HepG2 (cell line): Measurements from ENCODE around the gene SMURF2. TPM values are rescaled to one million over a fixed set of nuclear protein-coding genes. Genes with fewer than 3 reads are reported as not detected.

Experiments used
- ETV5 ChIP-seq: IDR thresholded peaks from 2 replicates; pipeline ENCODE4 v1.6.1; 2018; ENCODE audit warnings: missing biosample characterization, missing genetic modification reagents, inconsistent platforms, borderline replicate concordance
- JUND ChIP-seq: sonication (generic); formaldehyde crosslinking; IDR thresholded peaks from 2 replicates; pipeline ENCODE4 v1.8.0; 2022; ENCODE audit warnings: mild to moderate bottlenecking, missing genetic modification reagents
- MAFK ChIP-seq, 2 experiments: IDR thresholded peaks in 1 of 2; conservative IDR thresholded peaks in 1 of 2; 2 replicates each; pipeline ENCODE4 v1.6.1; 2011; ENCODE audit warnings: improper control_type of control experiment in 2 of 2, low read length in 2 of 2
- MLLT10 ChIP-seq: sonication (generic); formaldehyde crosslinking; IDR thresholded peaks from 2 replicates; pipeline ENCODE4 v1.4.0; 2020; ENCODE audit warnings: missing genetic modification reagents
- POGZ ChIP-seq: sonication (generic); formaldehyde crosslinking; IDR thresholded peaks from 2 replicates; pipeline ENCODE4 v1.4.0; 2020; ENCODE audit warnings: mild to moderate bottlenecking, missing genetic modification reagents
- SIX1 ChIP-seq: sonication (generic); formaldehyde crosslinking; IDR thresholded peaks from 2 replicates; pipeline ENCODE4 v1.4.0; 2020; ENCODE audit warnings: missing genetic modification reagents, borderline replicate concordance
- TBL1XR1 ChIP-seq: fragments of 150-350 bp; IDR thresholded peaks from 2 replicates; pipeline ENCODE4 v1.6.1; 2014; ENCODE audit warnings: borderline replicate concordance, low read length; ENCODE audit not compliant: partially characterized antibody
- ZBTB2 ChIP-seq: sonication (generic); formaldehyde crosslinking; IDR thresholded peaks from 2 replicates; pipeline ENCODE4 v1.8.0; 2022; ENCODE audit warnings: low read depth, missing genetic modification reagents
- ZBTB25 ChIP-seq: IDR thresholded peaks from 2 replicates; pipeline ENCODE4 v1.6.1; 2018; ENCODE audit warnings: missing genetic modification reagents
- ZFP37 ChIP-seq: sonication (generic); formaldehyde crosslinking; IDR thresholded peaks from 2 replicates; pipeline ENCODE4 v1.4.0; 2020; ENCODE audit warnings: missing genetic modification reagents, borderline replicate concordance
- ZNF468 ChIP-seq: sonication (generic); formaldehyde crosslinking; IDR thresholded peaks from 2 replicates; pipeline ENCODE4 v1.8.0; 2022; ENCODE audit warnings: mild to moderate bottlenecking, moderate library complexity, missing genetic modification reagents
- ZNF605 ChIP-seq: sonication (generic); formaldehyde crosslinking; IDR thresholded peaks from 2 replicates; pipeline ENCODE4 v1.8.0; 2022; ENCODE audit warnings: mild to moderate bottlenecking, missing genetic modification reagents
- polyA plus RNA-seq, 8 experiments: library from polyadenylated mRNA; depleted of rRNA in 3 of 8; stranded (reverse) in 7 of 8; unstranded in 1 of 8; fragments of >200 nt; fragmentation: Illumina TruSeq in 4 of 8; extraction: Trizol in 4 of 8; gene quantifications; 2 replicates each; pipeline versions ENCODE4 v1.2.1 to v1.2.3, GENCODE V29; 2011 to 2016; ENCODE audit warnings: low read depth in 4 of 8, missing spikeins in 1 of 8, mixed read lengths in 1 of 8; ENCODE audit not compliant: insufficient read depth in 1 of 8
- total RNA-seq, 5 experiments: library from RNA; depleted of rRNA; stranded (reverse); fragments of >200 nt; fragmentation: Illumina TruSeq; extraction: Trizol; gene quantifications; 2 replicates each; pipeline ENCODE4 v1.2.3, GENCODE V29; 2016; ENCODE audit warnings: low read depth in 1 of 5
- TF ChIP-seq, protein P1 (sequence below): sonication (generic); formaldehyde crosslinking; IDR thresholded peaks from 2 replicates; pipeline ENCODE4 v1.4.0; 2020; ENCODE audit warnings: mild to moderate bottlenecking, missing genetic modification reagents
- TF ChIP-seq, protein P2 (sequence below), 2 experiments: sonication (generic) in 1 of 2; formaldehyde crosslinking in 1 of 2; IDR thresholded peaks; 2 replicates each; pipeline versions ENCODE4 v1.5.1 to v1.6.1; 2011 to 2020; ENCODE audit warnings: borderline replicate concordance in 1 of 2, low read depth in 1 of 2, low read length in 1 of 2, mild to moderate bottlenecking in 1 of 2, missing genetic modification reagents in 1 of 2, moderate library complexity in 1 of 2
- TF ChIP-seq, protein P3 (sequence below): sonication (generic); formaldehyde crosslinking; IDR thresholded peaks from 2 replicates; pipeline ENCODE4; 2020; ENCODE audit warnings: missing genetic modification reagents, mild to moderate bottlenecking, borderline replicate concordance

Gene SMURF2
- total and polyA plus RNA-seq, 2 of the 13 experiments (the other 11 are each of a cell fraction or from before 2014, with no cell fraction given), result 14.9 to 24.3 TPM

GRCh38 chr17:64662774-64663367 lies 764 bp upstream of the SMURF2 start (continued):
- TF ChIP-seq, protein P1, sequence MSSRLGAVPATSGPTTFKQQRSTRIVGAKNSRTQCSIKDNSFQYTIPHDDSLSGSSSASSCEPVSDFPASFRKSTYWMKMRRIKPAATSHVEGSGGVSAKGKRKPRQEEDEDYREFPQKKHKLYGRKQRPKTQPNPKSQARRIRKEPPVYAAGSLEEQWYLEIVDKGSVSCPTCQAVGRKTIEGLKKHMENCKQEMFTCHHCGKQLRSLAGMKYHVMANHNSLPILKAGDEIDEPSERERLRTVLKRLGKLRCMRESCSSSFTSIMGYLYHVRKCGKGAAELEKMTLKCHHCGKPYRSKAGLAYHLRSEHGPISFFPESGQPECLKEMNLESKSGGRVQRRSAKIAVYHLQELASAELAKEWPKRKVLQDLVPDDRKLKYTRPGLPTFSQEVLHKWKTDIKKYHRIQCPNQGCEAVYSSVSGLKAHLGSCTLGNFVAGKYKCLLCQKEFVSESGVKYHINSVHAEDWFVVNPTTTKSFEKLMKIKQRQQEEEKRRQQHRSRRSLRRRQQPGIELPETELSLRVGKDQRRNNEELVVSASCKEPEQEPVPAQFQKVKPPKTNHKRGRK, result 0 out of 2 replicates have a peak, but pooled peaks have one; percentile 28
- TF ChIP-seq ZFP37 (CRISPR knock-in tag) (no peak), ZNF605 (CRISPR knock-in tag) (peak; percentile 42; the same call in 1 of the 2 replicates), SIX1 (peak; percentile 90; the same call in 1 of the 2 replicates), ETV5 (peak; percentile 1; the same call in 1 of the 2 replicates), POGZ (no peak), MAFK (conservative IDR thresholded peaks at IDR 0.05 in 1 of 2, IDR thresholded peaks at IDR 0.05 in 1 of 2; ENCODE audit: low read length in 2 of 2) (no peak), ZBTB2 (CRISPR knock-in tag) (no peak), JUND (CRISPR knock-in tag) (no peak), TBL1XR1 (no peak), ZNF468 (CRISPR knock-in tag) (no peak), ZBTB25 (no peak), MLLT10 (CRISPR knock-in tag) (no peak)
- TF ChIP-seq, protein P2, sequence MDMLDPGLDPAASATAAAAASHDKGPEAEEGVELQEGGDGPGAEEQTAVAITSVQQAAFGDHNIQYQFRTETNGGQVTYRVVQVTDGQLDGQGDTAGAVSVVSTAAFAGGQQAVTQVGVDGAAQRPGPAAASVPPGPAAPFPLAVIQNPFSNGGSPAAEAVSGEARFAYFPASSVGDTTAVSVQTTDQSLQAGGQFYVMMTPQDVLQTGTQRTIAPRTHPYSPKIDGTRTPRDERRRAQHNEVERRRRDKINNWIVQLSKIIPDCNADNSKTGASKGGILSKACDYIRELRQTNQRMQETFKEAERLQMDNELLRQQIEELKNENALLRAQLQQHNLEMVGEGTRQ (IDR thresholded peaks at IDR 0.05; ENCODE audit: low read depth, low read length), result no peak
- TF ChIP-seq, protein P2 (CRISPR knock-in tag; IDR thresholded peaks at IDR 0.05; ENCODE audit: borderline replicate concordance), result no peak
- TF ChIP-seq, protein P3, sequence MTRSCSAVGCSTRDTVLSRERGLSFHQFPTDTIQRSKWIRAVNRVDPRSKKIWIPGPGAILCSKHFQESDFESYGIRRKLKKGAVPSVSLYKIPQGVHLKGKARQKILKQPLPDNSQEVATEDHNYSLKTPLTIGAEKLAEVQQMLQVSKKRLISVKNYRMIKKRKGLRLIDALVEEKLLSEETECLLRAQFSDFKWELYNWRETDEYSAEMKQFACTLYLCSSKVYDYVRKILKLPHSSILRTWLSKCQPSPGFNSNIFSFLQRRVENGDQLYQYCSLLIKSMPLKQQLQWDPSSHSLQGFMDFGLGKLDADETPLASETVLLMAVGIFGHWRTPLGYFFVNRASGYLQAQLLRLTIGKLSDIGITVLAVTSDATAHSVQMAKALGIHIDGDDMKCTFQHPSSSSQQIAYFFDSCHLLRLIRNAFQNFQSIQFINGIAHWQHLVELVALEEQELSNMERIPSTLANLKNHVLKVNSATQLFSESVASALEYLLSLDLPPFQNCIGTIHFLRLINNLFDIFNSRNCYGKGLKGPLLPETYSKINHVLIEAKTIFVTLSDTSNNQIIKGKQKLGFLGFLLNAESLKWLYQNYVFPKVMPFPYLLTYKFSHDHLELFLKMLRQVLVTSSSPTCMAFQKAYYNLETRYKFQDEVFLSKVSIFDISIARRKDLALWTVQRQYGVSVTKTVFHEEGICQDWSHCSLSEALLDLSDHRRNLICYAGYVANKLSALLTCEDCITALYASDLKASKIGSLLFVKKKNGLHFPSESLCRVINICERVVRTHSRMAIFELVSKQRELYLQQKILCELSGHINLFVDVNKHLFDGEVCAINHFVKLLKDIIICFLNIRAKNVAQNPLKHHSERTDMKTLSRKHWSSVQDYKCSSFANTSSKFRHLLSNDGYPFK, result peak; percentile 49; the same call in 1 of the 2 replicates
